NCI-H1436 (cell line): ENCODE measurements around the gene PLCD4.

ENCODE experiments used
- DNase-seq: peaks from one replicate; lab custom pipeline; 2025; lab: John Stamatoyannopoulos, UW

The PLCD4 gene

DNA sequence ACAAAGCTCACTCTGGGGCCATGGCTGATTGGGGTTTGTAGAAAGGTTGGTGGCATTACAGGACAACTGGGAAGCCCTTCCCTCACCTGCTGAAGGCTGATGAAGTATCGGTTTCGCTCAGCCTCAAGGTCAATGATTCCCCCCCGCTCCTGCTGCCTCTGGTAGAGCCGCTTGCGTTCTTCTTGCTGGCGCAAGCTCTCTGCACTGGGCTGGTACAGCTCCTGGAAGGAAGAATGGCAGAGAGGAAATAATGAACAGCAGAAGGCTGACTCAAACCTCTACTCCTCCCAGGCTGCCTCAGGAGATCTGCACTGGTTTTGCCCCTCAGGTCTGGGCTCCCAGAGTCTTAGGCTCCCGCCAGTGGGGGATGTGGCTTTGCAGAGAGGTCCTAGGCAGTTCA, 57.0 kb downstream of the PLCD4 start:
- no peak for DNase-seq

DNA sequence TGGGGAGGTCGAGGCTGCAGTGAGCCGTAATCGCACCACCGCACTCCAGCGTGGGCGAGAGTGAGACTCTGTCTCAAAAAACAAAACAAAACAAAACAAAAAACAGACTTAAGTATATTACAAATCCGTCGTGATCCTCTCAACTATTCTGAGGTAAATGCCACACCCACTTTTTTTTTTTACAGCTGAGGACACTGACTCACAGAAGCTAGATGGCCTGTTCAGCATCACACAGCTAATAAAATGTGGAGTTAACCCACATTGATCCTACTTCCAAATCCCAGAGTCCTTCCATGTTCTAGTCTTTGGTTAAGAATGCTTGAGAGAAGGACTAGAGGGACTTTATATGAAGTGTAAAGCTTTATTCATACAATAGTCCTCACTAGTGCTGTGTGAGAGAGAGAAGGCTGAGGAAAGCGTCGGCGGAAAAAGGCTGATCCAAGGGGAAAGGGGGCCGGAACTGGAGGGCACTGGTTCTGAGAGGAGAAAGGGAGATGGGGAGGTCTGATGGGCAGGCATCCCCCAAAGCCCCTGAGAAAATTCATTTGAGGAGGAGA, 63.5 kb downstream of the PLCD4 start:
- no peak for DNase-seq

DNA sequence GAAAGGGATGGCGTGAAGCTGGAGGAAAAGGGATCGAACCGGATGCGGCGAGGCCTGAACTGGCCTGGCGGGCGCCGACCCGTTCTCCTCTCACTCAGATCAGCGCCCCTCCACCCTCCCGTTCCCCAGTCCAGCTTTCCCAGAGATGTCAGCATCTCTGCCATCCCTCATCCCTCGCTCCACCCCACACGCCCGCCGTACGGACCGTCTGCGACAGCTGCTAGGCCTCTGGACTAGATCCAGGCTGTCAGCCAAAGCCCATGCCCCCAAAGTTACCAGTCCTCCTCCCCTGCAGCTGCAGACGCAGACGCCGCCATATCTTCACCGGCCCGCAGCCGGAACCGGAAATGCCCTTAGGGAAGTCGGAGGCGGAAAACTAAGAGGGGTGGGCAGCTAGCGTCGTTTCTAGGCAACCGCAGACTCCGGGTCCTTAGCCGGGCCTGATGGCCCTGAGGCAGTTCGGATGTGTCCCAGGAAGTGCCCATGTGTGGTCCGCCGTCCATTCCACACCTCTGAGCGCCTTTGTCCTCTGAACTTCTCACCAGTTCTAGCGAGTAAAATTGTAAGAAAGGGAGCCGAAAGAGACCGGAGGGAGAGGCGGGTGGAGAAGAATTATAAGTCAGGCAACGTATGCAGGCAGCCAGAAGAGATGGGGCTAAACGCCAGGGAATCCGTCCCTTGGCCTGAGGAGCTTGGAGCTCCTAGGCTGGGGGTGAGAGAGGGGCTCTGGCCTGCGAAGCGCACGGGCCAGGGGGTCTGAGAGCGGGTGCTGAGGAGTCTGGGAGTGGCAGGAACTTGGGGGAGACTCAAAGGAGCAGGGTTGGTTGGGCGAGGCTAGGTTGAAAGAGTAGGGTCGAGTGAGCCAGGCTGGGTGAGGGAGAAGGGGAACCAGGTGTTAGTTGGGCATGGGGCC, 64.2 kb downstream of the PLCD4 start, which contains the start of the genes RNF25 and STK36:
RNF25 (minus strand) TSS at position 349 of the 913 bp plus-strand sequence; CDS start at position 317, 32 bp downstream.
STK36 (plus strand) TSS at position 433 of the 913 bp plus-strand sequence. CDS start 744 bp downstream, outside the sequence.
- DNase-seq = peak; percentile 70

DNA sequence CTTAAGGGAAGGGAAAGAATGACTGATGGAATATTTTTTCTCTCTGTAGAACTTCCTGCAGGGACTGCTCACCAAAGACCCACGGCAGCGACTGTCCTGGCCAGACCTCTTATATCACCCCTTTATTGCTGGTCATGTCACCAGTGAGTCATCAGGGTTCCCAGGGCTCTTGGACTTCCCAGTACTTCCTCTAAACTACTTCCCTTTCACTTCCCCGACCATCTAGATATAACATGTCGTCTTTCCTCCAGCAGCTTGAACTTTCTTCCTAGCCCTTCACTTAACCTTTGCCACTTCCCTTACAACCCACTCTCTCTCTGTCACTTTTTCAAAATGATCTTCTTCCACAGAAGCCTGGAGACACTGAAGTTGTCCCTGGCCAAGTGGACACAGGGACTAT, 71.4 kb downstream of the PLCD4 start:
- no peak for DNase-seq

DNA sequence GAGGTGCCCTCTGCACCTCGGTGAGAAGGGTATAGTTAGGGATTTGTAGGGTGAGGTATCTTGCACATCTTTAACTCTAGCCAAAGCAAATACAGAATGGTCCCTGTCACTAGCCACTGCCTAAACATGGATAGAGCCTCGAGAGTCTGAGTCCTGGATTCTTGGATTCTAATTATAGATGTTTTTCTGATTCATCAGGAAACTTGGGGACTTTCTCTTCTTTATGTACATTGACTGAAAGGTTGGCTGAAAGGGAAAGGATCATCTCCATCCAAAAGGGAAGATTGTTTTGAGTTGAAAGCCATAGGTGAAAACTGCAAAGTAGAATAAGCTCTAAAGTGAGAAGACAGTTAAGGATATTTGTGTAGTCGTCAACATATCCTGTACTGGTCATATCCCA, 72.4 kb downstream of the PLCD4 start:
- no peak for DNase-seq
